Ectodermal cell (in vitro differentiated cells): Measurements from ENCODE around the gene TMEFF1.
A peak's percentile ranks its signal among the peaks of the same experiment; 100 is the strongest.
"Not testable (repeated sequence)": the region's sequence is repeated elsewhere in the genome, so short reads cannot be mapped to it uniquely, and the experiment has no call there.

Source experiments
- H3K27ac ChIP-seq: 2 replicates; pipeline ENCODE4 v1.7.0; 2013; ENCODE audit warnings: mild to moderate bottlenecking, low read depth, low read length; ENCODE audit not compliant: insufficient read depth, poor library complexity, severe bottlenecking
- H3K27me3 ChIP-seq: 2 replicates; pipeline ENCODE4 v1.7.0; 2013; ENCODE audit warnings: mild to moderate bottlenecking, low read length; ENCODE audit not compliant: insufficient read depth, control insufficient read depth, poor library complexity, severe bottlenecking
- H3K36me3 ChIP-seq: one replicate; pipeline ENCODE4 v1.7.0; 2013; ENCODE audit warnings: low read length; ENCODE audit not compliant: control insufficient read depth, insufficient read depth
- H3K4me1 ChIP-seq: one replicate; pipeline ENCODE4 v1.7.0; 2013; ENCODE audit warnings: low read length; ENCODE audit not compliant: control insufficient read depth, insufficient read depth
- H3K4me3 ChIP-seq: 2 replicates; pipeline ENCODE4 v1.7.0; 2013; ENCODE audit warnings: low read depth, low read length, control low read depth; ENCODE audit not compliant: insufficient read depth
- H3K9me3 ChIP-seq: 2 replicates; pipeline ENCODE4 v1.7.0; 2013; ENCODE audit warnings: mild to moderate bottlenecking, low read length, moderate library complexity; ENCODE audit not compliant: control insufficient read depth
- whole genome bisulfite sequencing, 2 experiments: methylation state at CpG; one replicate each; pipeline ENCODE4 v1.1.7; 2013; ENCODE audit warnings: missing lambda C conversion rate in 2 of 2; 5-methylcytosine and 5-hydroxymethylcytosine counted together

TMEFF1 gene

GRCh38 chr9:100486479-100487176, 13.7 kb downstream of the TMEFF1 start:
- no peaks in the 10 kb centered on the region for H3K36me3 ChIP-seq
- no peaks in the 10 kb centered on the region for H3K9me3 ChIP-seq
- H3K27ac ChIP-seq: no peak overlapping the region
- H3K4me1 ChIP-seq: peaks cover 3% of the 10 kb centered on the region
- WGBS, 2 experiments: 92 to 93% methylated on average over 10 of the region's 10 CpGs
- H3K4me3 ChIP-seq: no peak overlapping the region
- no peaks in the 10 kb centered on the region for H3K27me3 ChIP-seq

GRCh38 chr9:100488177-100488576, 15.2 kb downstream of the TMEFF1 start:
- H3K27ac ChIP-seq: no peak overlapping the region
- no peaks in the 10 kb centered on the region for H3K9me3 ChIP-seq
- H3K27me3 ChIP-seq: no peaks in the 10 kb centered on the region
- H3K36me3 ChIP-seq: no peaks in the 10 kb centered on the region
- H3K4me1 ChIP-seq: peaks cover 10% of the 10 kb centered on the region
- no peak overlapping the region for H3K4me3 ChIP-seq
- 96 to 100% methylated on average over 1 of the region's 1 CpG for WGBS, 2 experiments

GRCh38 chr9:100489836-100490235, 16.9 kb downstream of the TMEFF1 start:
- Histone ChIP-seq H3K27me3 (no peaks in the 10 kb centered on the region), H3K36me3 (no peaks in the 10 kb centered on the region), H3K9me3 (no peaks in the 10 kb centered on the region), H3K4me1 (peaks cover 10% of the 10 kb centered on the region), H3K27ac (no peak overlapping the region), H3K4me3 (no peak overlapping the region)
- WGBS, 2 experiments: 83 to 86% methylated on average over 4 of the region's 4 CpGs

- H3K9me3 ChIP-seq: no peaks in the 10 kb centered on the region
- H3K4me1 ChIP-seq: peaks cover 10% of the 10 kb centered on the region
- no peak overlapping the region for H3K4me3 ChIP-seq
- H3K27ac ChIP-seq: peak overlapping the region; percentile 39
- H3K36me3 ChIP-seq: no peaks in the 10 kb centered on the region
- H3K27me3 ChIP-seq: no peaks in the 10 kb centered on the region
- 85 to 93% methylated on average over 2 of the region's 2 CpGs for WGBS, 2 experiments
Measured at GRCh38 chr9:100492952-100493351, 20.0 kb downstream of the TMEFF1 start.

- H3K27ac ChIP-seq: no peak overlapping the region
- no peak overlapping the region for H3K4me3 ChIP-seq
- no peaks in the 10 kb centered on the region for H3K27me3 ChIP-seq
- H3K9me3 ChIP-seq: no peaks in the 10 kb centered on the region
- 97 to 100% methylated on average over 1 to 2 of the region's 5 CpGs for WGBS, 2 experiments
- H3K4me1 ChIP-seq: no peaks in the 10 kb centered on the region
- peaks cover 4% of the 10 kb centered on the region for H3K36me3 ChIP-seq
Measured at GRCh38 chr9:100498592-100498991, 25.6 kb downstream of the TMEFF1 start.

GRCh38 chr9:100499460-100499859, 26.5 kb downstream of the TMEFF1 start:
- H3K27ac ChIP-seq: no peak overlapping the region
- no peaks in the 10 kb centered on the region for H3K4me1 ChIP-seq
- H3K9me3 ChIP-seq: no peaks in the 10 kb centered on the region
- peaks cover 8% of the 10 kb centered on the region for H3K36me3 ChIP-seq
- no peaks in the 10 kb centered on the region for H3K27me3 ChIP-seq
- H3K4me3 ChIP-seq: no peak overlapping the region
- WGBS, 2 experiments: 92 to 98% methylated on average over 3 to 4 of the region's 4 CpGs

- H3K27me3 ChIP-seq: no peaks in the 10 kb centered on the region
- WGBS, 2 experiments: 96 to 97% methylated on average over 2 of the region's 2 CpGs
- H3K9me3 ChIP-seq: no peaks in the 10 kb centered on the region
- H3K4me3 ChIP-seq: no peak overlapping the region
- H3K27ac ChIP-seq: no peak overlapping the region
- H3K36me3 ChIP-seq: peaks cover 8% of the 10 kb centered on the region
- no peaks in the 10 kb centered on the region for H3K4me1 ChIP-seq
Measured at GRCh38 chr9:100499866-100500265, 26.9 kb downstream of the TMEFF1 start.

- 61 to 64% methylated on average over 4 of the region's 4 CpGs for WGBS, 2 experiments
- peaks cover 17% of the 10 kb centered on the region for H3K36me3 ChIP-seq
- H3K4me1 ChIP-seq: no peaks in the 10 kb centered on the region
Measured at GRCh38 chr9:100505564-100506159, 32.7 kb downstream of the TMEFF1 start.

GRCh38 chr9:100507350-100507749, 34.4 kb downstream of the TMEFF1 start:
- not testable (repeated sequence) for H3K4me3 ChIP-seq, H3K4me1 ChIP-seq, H3K27me3 ChIP-seq, H3K27ac ChIP-seq, H3K9me3 ChIP-seq
- H3K36me3 ChIP-seq: peaks cover 17% of the 10 kb centered on the region

More at GRCh38 chr9:100505564-100506159, 32.7 kb downstream of the TMEFF1 start:
- Histone ChIP-seq H3K27me3 (no peaks in the 10 kb centered on the region), H3K4me3 (no peak overlapping the region), H3K9me3 (no peaks in the 10 kb centered on the region), H3K27ac (no peak overlapping the region)

GRCh38 chr9:100511205-100511604, 38.3 kb downstream of the TMEFF1 start:
- H3K9me3 ChIP-seq: no peaks in the 10 kb centered on the region
- peaks cover 17% of the 10 kb centered on the region for H3K36me3 ChIP-seq
- H3K27ac ChIP-seq: no peak overlapping the region
- no peak overlapping the region for H3K4me3 ChIP-seq
- H3K4me1 ChIP-seq: no peaks in the 10 kb centered on the region
- H3K27me3 ChIP-seq: no peaks in the 10 kb centered on the region
- 95 to 100% methylated on average over 1 of the region's 1 CpG for WGBS, 2 experiments
